Measurements from ENCODE around the gene SLC7A8.

- TF ChIP-seq CREB1 (IDR thresholded peaks at IDR 0.05; ENCODE audit: low read depth), result no peak
- no peak for TF ChIP-seq YY1 (IDR thresholded peaks at IDR 0.05; ENCODE audit: low read depth)
- no peak for TF ChIP-seq REST (IDR thresholded peaks at IDR 0.05; ENCODE audit: low read depth)
- no peak for TF ChIP-seq EGR1 (IDR thresholded peaks at IDR 0.05)
- no peak for TF ChIP-seq MAX (IDR thresholded peaks at IDR 0.05)
- no peak for TF ChIP-seq TAF1 (IDR thresholded peaks at IDR 0.05; ENCODE audit: low read depth)
- no peak for TF ChIP-seq EP300 (IDR thresholded peaks at IDR 0.05; ENCODE audit: borderline replicate concordance)
- TF ChIP-seq RAD21 (IDR thresholded peaks at IDR 0.05; ENCODE audit: low read depth), result no peak
- no peak for TF ChIP-seq CEBPB (IDR thresholded peaks at IDR 0.05)
- no peak for TF ChIP-seq FOXM1 (IDR thresholded peaks at IDR 0.05; ENCODE audit: borderline replicate concordance, low read depth)
- TF ChIP-seq TCF12 (IDR thresholded peaks at IDR 0.05; ENCODE audit: low read depth), result no peak
- TF ChIP-seq NFIC (IDR thresholded peaks at IDR 0.05), result no peak
These were observed 64.7 kb downstream of the SLC7A8 start, which contains the start of gene CEBPE for GRCh38 chr14:23118506-23119362.

All from Ishikawa (cell line).